ENCODE measurements around the gene TAS2R5. TPM values are rescaled to one million over a fixed set of nuclear protein-coding genes. Genes with fewer than 3 reads are reported as not detected.

Gene TAS2R5
- polyA plus RNA-seq, 3 donors = 1.5 TPM; not detected in 2

DNA sequence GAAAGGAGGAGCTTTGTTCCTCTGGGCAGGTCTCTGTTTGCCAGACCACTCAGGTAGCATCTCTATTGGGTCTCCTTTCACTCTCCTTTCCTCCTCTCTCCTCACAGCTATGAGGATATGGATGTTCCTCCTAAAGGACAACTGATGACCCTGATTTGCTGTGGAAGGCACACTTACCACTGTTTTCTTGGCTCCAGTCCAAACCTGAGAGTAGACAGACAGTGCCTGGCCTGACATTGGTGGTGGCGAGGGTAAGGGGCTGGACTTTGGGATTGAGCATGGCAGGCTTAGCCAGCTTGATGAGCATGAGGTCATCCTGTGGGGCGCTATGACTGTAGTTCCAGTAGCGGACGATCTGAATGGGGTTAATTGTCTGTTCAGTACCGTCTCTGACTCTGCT is 47.7 kb downstream of the TAS2R5 start:
- H4K20me1 ChIP-seq (ENCODE audit: insufficient read depth, low read length) = no peaks in the 10 kb centered on the region
- H3K79me2 ChIP-seq (ENCODE audit: insufficient read depth, low read length) = no peaks in the 10 kb centered on the region
- Mint-ChIP-seq H3K36me3 (peaks cover 0 to 1% of the 10 kb centered on the region in 2 donors), H3K4me3 (no peak overlapping the region), H3K27me3 (ENCODE audit: low read depth in 3 of 3) (peaks cover 0 to 3% (median 2%) of the 10 kb centered on the region in 3 donors), H3K27ac (no peak overlapping the region), H3K9me3 (peaks cover 0 to 9% (median 4%) of the 10 kb centered on the region in 7 donors), H3K4me1 (no peaks in the 10 kb centered on the region)
- H2AFZ ChIP-seq (ENCODE audit: insufficient read depth, low read depth, low read length, poor library complexity, severe bottlenecking) = no peak overlapping the region
- no peaks in the 10 kb centered on the region for H3K4me1 ChIP-seq (ENCODE audit: control insufficient read depth in 1 of 2, insufficient read depth in 2 of 2, low read length in 2 of 2)
- no peak overlapping the region for H3K9ac ChIP-seq (ENCODE audit: insufficient read depth, low read length, poor library complexity, severe bottlenecking)
- no peak for DNase-seq
- WGBS (ENCODE audit: insufficient coverage) = 83% methylated on average over 1 of the region's 5 CpGs
- H3K27ac ChIP-seq (ENCODE audit: low read depth in 1 of 2, low read length in 2 of 2) = no peak overlapping the region
- no peaks in the 10 kb centered on the region for H3K27me3 ChIP-seq (ENCODE audit: control insufficient read depth in 2 of 2, insufficient read depth in 2 of 2, low read length in 2 of 2)
- H3K4me2 ChIP-seq (replicated peaks; ENCODE audit: extremely low read depth, low read length, poor library complexity, severe bottlenecking) = no peak overlapping the region
- no peak overlapping the region for H3K4me3 ChIP-seq (replicated peaks in 1 of 3; ENCODE audit: low read depth in 2 of 3, low read length in 3 of 3)
- no peaks in the 10 kb centered on the region for H3K36me3 ChIP-seq (replicated peaks in 1 of 2; ENCODE audit: control insufficient read depth in 1 of 2, insufficient read depth in 2 of 2, low read length in 2 of 2)
- no peaks in the 10 kb centered on the region for H3K9me3 ChIP-seq (replicated peaks in 1 of 2; ENCODE audit: control insufficient read depth in 1 of 2, insufficient read depth in 1 of 2, low read length in 2 of 2)
- TF ChIP-seq, protein P1, sequence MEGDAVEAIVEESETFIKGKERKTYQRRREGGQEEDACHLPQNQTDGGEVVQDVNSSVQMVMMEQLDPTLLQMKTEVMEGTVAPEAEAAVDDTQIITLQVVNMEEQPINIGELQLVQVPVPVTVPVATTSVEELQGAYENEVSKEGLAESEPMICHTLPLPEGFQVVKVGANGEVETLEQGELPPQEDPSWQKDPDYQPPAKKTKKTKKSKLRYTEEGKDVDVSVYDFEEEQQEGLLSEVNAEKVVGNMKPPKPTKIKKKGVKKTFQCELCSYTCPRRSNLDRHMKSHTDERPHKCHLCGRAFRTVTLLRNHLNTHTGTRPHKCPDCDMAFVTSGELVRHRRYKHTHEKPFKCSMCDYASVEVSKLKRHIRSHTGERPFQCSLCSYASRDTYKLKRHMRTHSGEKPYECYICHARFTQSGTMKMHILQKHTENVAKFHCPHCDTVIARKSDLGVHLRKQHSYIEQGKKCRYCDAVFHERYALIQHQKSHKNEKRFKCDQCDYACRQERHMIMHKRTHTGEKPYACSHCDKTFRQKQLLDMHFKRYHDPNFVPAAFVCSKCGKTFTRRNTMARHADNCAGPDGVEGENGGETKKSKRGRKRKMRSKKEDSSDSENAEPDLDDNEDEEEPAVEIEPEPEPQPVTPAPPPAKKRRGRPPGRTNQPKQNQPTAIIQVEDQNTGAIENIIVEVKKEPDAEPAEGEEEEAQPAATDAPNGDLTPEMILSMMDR (IDR thresholded peaks at IDR 0.05) = no peak
- intact Hi-C loops (cut with micrococcal nuclease) = no loop called here

DNA sequence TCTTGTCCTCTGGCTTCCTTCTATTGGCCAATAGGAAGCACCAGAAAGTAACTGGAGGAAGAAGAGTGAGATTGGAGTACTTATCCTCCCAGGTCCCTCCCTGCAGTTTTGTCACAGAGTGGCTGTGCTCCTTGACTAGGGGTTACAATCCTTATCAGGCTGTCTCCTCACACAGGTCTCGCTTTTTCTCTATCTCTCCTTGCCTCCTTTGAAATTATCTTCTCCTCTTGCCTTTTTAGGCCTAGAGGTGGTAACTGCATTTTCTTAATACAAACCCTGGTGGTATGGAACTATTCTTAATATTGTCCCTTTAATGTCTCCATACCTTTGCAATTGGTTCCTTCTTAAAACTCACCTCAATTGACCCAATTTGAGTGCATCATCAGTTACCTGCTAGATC is 48.6 kb downstream of the TAS2R5 start:
- H3K9me3 ChIP-seq (replicated peaks in 1 of 2; ENCODE audit: control insufficient read depth in 1 of 2, insufficient read depth in 1 of 2, low read length in 2 of 2) = no peaks in the 10 kb centered on the region
- H3K9ac ChIP-seq (ENCODE audit: insufficient read depth, low read length, poor library complexity, severe bottlenecking) = no peak overlapping the region
- peaks cover 0 to 9% (median 2%) of the 10 kb centered on the region in 7 donors for H3K9me3 Mint-ChIP-seq
- H4K20me1 ChIP-seq (ENCODE audit: insufficient read depth, low read length) = no peaks in the 10 kb centered on the region
- H3K79me2 ChIP-seq (ENCODE audit: insufficient read depth, low read length) = no peaks in the 10 kb centered on the region
- no peak for DNase-seq
- H3K27ac Mint-ChIP-seq = no peak overlapping the region
- H3K36me3 ChIP-seq (replicated peaks in 1 of 2; ENCODE audit: control insufficient read depth in 1 of 2, insufficient read depth in 2 of 2, low read length in 2 of 2) = no peaks in the 10 kb centered on the region
- no peak overlapping the region for H3K4me3 Mint-ChIP-seq
- TF ChIP-seq, protein P1 (IDR thresholded peaks at IDR 0.05) = no peak
- no CpG with 5 or more reads among the region's 1 CpG for WGBS (ENCODE audit: insufficient coverage)
- peaks cover 0 to 3% (median 2%) of the 10 kb centered on the region in 3 donors for H3K27me3 Mint-ChIP-seq (ENCODE audit: low read depth in 3 of 3)
- intact Hi-C loops (cut with micrococcal nuclease) = no loop called here
- H3K27me3 ChIP-seq (ENCODE audit: control insufficient read depth in 2 of 2, insufficient read depth in 2 of 2, low read length in 2 of 2) = no peaks in the 10 kb centered on the region
- H3K4me1 ChIP-seq (ENCODE audit: control insufficient read depth in 1 of 2, insufficient read depth in 2 of 2, low read length in 2 of 2) = no peaks in the 10 kb centered on the region
- no peak overlapping the region for H3K27ac ChIP-seq (ENCODE audit: low read depth in 1 of 2, low read length in 2 of 2)
- no peaks in the 10 kb centered on the region for H3K4me1 Mint-ChIP-seq
- no peak overlapping the region for H2AFZ ChIP-seq (ENCODE audit: insufficient read depth, low read depth, low read length, poor library complexity, severe bottlenecking)
- H3K36me3 Mint-ChIP-seq = no peaks in the 10 kb centered on the region
- no peak overlapping the region for H3K4me2 ChIP-seq (replicated peaks; ENCODE audit: extremely low read depth, low read length, poor library complexity, severe bottlenecking)
- no peak overlapping the region for H3K4me3 ChIP-seq (replicated peaks in 1 of 3; ENCODE audit: low read depth in 2 of 3, low read length in 3 of 3)
